SU-DHL-6 (cell line): Measurements from ENCODE around the gene TAX1BP1.

Experiments used
- H2AFZ ChIP-seq: fragments of 200-600 bp; sonication (generic); 2 replicates; pipeline ENCODE4 v1.6.1; 2014; ENCODE audit warnings: low read depth, mild to moderate bottlenecking, moderate library complexity, mixed read lengths, antibody characterized with exemption, low read length; ENCODE audit not compliant: severe bottlenecking
- H3F3A ChIP-seq: fragments of 200-600 bp; shearing (Covaris generic); 2 replicates; pipeline ENCODE4 v1.6.0; 2016; ENCODE audit warnings: antibody characterized with exemption, mild to moderate bottlenecking; ENCODE audit not compliant: insufficient read depth
- H3K27ac ChIP-seq: fragments of 200-600 bp; sonication (generic); 2 replicates; pipeline ENCODE4 v1.5.1; 2016; ENCODE audit warnings: low read depth, mild to moderate bottlenecking, low read length, moderate library complexity, mixed read lengths
- H3K27me3 ChIP-seq: fragments of 200-600 bp; sonication (generic), shearing (Covaris generic); 2 replicates; pipeline ENCODE4 v1.6.0; 2014; ENCODE audit warnings: mild to moderate bottlenecking, low read length
- H3K36me3 ChIP-seq: fragments of 200-600 bp; sonication (generic); 2 replicates; pipeline ENCODE4 v1.6.1; 2014; ENCODE audit warnings: mild to moderate bottlenecking, low read length, mixed read lengths
- H3K4me2 ChIP-seq: fragments of 300-600, 200-600 bp; shearing (Covaris generic), sonication (generic); 2 replicates; pipeline ENCODE4 v1.6.0; 2014; ENCODE audit warnings: low read length, low read depth, mild to moderate bottlenecking; ENCODE audit not compliant: poor library complexity, severe bottlenecking
- H3K4me3 ChIP-seq: fragments of 200-600 bp; sonication (generic); 2 replicates; pipeline ENCODE4 v1.5.1; 2014; ENCODE audit warnings: antibody characterized with exemption, low read length, mild to moderate bottlenecking, mixed read lengths; ENCODE audit not compliant: insufficient read depth, poor library complexity, severe bottlenecking
- H3K79me2 ChIP-seq: fragments of 200-600 bp; sonication (generic); 2 replicates; pipeline ENCODE4 v1.6.1; 2014; ENCODE audit warnings: mild to moderate bottlenecking, low read length, moderate library complexity; ENCODE audit not compliant: insufficient read depth
- H3K9ac ChIP-seq: fragments of 200-600 bp; sonication (generic); 2 replicates; pipeline ENCODE4 v1.7.0; 2014; ENCODE audit warnings: mild to moderate bottlenecking, low read length
- H3K9me2 ChIP-seq: fragments of 200-600 bp; sonication (generic); replicated peaks from 2 replicates; pipeline ENCODE4 v1.6.1; 2014; ENCODE audit warnings: low read length; ENCODE audit not compliant: insufficient read depth
- H3K9me3 ChIP-seq: fragments of 200-600 bp; sonication (generic); 2 replicates; pipeline ENCODE4 v1.6.1; 2014; ENCODE audit warnings: low read length, mixed read lengths; ENCODE audit not compliant: insufficient read depth
- H4K20me1 ChIP-seq: fragments of 200-600 bp; sonication (generic); 2 replicates; pipeline ENCODE4 v1.6.1; 2014; ENCODE audit warnings: low read depth, mild to moderate bottlenecking, antibody characterized with exemption, low read length, moderate library complexity, mixed read lengths
- CTCF ChIP-seq: fragments of 200-600 bp; sonication (generic); IDR thresholded peaks from one replicate; pipeline ENCODE4 v1.5.1; 2017; ENCODE audit warnings: antibody characterized with exemption, mild to moderate bottlenecking, low read length, moderate library complexity; ENCODE audit not compliant: insufficient read depth, poor library complexity, severe bottlenecking
- EZH2phosphoT487 ChIP-seq: fragments of 200-600 bp; sonication (generic), shearing (Covaris generic); conservative IDR thresholded peaks from 2 replicates; pipeline ENCODE4 v1.6.1; 2018; ENCODE audit warnings: mild to moderate bottlenecking, antibody characterized with exemption, low read length, moderate library complexity, mixed read lengths

Gene TAX1BP1

GRCh38 chr7:27781188-27781587 is 41.2 kb downstream of the TAX1BP1 start:
- Histone ChIP-seq H3K27ac (no peak overlapping the region), H3K27me3 (no peaks in the 10 kb centered on the region), H2AFZ (no peak overlapping the region), H3F3A (0 out of 2 replicates have a peak, but pooled peaks cover 4% of the 10 kb centered on the region), H4K20me1 (no peaks in the 10 kb centered on the region), H3K9ac (no peak overlapping the region), H3K36me3 (0 out of 2 replicates have a peak, but pooled peaks cover 3% of the 10 kb centered on the region), H3K9me2 (no peaks in the 10 kb centered on the region), H3K4me3 (no peak overlapping the region), H3K79me2 (no peaks in the 10 kb centered on the region), H3K9me3 (no peaks in the 10 kb centered on the region), H3K4me2 (no peak overlapping the region)
- no peak for TF ChIP-seq EZH2phosphoT487
- no peak for TF ChIP-seq CTCF

- Histone ChIP-seq H2AFZ (no peak overlapping the region), H4K20me1 (no peaks in the 10 kb centered on the region), H3K4me3 (no peak overlapping the region), H3K4me2 (no peak overlapping the region), H3K36me3 (0 out of 2 replicates have a peak, but pooled peaks cover 3% of the 10 kb centered on the region), H3K27ac (no peak overlapping the region), H3K9ac (no peak overlapping the region), H3K79me2 (no peaks in the 10 kb centered on the region), H3F3A (0 out of 2 replicates have a peak, but pooled peaks cover 4% of the 10 kb centered on the region), H3K9me3 (no peaks in the 10 kb centered on the region), H3K27me3 (no peaks in the 10 kb centered on the region), H3K9me2 (no peaks in the 10 kb centered on the region)
- no peak for TF ChIP-seq CTCF
- TF ChIP-seq EZH2phosphoT487: no peak
Measured at GRCh38 chr7:27782849-27783248, 42.9 kb downstream of the TAX1BP1 start.

GRCh38 chr7:27784399-27785053 is 44.6 kb downstream of the TAX1BP1 start:
- H3K4me2 ChIP-seq: peak overlapping the region; percentile 26
- no peak overlapping the region for H3K9ac ChIP-seq
- H3K27me3 ChIP-seq: no peaks in the 10 kb centered on the region
- no peak overlapping the region for H3K27ac ChIP-seq
- H3K36me3 ChIP-seq: peaks cover 8% of the 10 kb centered on the region; the same call in 1 of the 2 replicates
- peak; percentile 86 for TF ChIP-seq CTCF
- TF ChIP-seq EZH2phosphoT487: no peak
- H4K20me1 ChIP-seq: no peaks in the 10 kb centered on the region
- no peaks in the 10 kb centered on the region for H3K79me2 ChIP-seq
- H3K9me2 ChIP-seq: no peaks in the 10 kb centered on the region
- H3F3A ChIP-seq: 0 out of 2 replicates have a peak, but pooled peaks cover 8% of the 10 kb centered on the region
- H3K9me3 ChIP-seq: no peaks in the 10 kb centered on the region
- no peak overlapping the region for H3K4me3 ChIP-seq
- peak overlapping the region; percentile 78 for H2AFZ ChIP-seq
